Germinal center (tissue), 1 donor: ENCODE data around the gene RASA3.

ENCODE experiments used
- DNase-seq: peaks from one replicate; pipeline ENCODE4 v3.0.0; 2012; ENCODE audit warnings: mixed read lengths, low spot score

Gene RASA3

DNA sequence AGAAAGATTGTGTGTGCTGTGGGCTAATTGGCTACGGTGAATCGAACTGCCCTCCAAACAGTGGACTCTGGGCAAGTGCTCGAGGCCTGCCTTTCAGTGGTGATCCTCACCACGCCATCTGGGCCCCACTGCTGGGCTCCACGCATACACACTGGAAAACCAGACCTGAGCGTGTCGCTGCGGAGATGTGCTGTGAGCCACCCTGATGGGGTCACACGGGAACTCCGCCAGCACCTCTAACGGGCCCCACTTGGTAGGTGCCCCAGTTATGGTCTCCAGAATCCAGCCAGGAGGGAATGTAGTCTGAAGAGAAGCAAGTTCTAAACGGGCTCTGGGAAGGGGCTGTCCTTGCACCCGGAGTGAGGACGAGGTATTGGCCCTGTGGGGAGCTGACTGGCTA, 197.8 kb downstream of the RASA3 start:
- DNase-seq: no peak

DNA sequence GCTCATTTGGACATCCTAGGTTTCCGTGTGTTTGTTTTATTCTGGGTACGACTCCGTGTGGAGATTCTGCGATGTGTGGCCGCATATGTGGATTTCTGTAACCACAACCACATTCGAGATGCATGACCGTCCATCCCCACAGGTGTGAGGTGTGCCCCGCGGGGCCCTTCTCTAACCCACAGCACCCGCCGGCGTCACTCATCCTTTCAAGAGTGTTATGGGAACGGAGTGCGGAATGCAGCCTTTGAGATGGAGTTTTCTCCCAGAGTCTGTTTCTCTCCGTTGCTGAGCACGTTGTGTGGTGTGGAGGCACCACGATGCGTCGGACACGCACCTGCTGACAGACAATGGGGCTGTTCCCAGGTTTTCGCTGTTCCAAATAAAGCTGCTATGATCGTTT, 198.5 kb downstream of the RASA3 start:
- DNase-seq: no peak

DNA sequence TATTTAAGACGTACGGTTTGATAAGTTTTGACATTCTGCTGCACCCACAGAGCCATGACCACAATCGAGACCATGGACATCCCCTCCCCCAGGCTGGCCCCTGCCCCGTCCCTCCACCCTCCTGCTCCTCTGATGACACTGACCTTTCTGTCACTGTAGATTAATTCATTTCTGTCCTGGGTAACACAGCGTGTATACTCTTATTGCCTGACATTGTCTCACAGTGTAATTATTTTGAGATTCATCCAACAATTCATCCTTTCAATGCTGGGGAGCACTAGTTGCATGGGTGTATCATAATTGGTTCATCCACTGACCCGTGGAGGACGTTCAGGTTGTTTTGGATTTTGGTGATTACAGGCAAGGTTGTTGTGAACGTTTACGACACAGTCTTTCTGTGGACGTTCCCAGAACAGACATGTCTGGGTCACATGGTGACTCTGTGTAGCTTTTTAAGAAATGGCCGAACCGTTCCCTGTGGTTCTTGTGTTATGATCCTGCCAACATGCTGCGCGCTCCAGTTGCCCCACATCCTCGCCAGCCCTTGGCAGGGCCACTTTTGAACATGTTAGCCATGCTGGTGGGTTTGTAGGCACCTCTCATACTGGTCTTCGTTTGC, 200.5 kb downstream of the RASA3 start:
- no peak for DNase-seq

DNA sequence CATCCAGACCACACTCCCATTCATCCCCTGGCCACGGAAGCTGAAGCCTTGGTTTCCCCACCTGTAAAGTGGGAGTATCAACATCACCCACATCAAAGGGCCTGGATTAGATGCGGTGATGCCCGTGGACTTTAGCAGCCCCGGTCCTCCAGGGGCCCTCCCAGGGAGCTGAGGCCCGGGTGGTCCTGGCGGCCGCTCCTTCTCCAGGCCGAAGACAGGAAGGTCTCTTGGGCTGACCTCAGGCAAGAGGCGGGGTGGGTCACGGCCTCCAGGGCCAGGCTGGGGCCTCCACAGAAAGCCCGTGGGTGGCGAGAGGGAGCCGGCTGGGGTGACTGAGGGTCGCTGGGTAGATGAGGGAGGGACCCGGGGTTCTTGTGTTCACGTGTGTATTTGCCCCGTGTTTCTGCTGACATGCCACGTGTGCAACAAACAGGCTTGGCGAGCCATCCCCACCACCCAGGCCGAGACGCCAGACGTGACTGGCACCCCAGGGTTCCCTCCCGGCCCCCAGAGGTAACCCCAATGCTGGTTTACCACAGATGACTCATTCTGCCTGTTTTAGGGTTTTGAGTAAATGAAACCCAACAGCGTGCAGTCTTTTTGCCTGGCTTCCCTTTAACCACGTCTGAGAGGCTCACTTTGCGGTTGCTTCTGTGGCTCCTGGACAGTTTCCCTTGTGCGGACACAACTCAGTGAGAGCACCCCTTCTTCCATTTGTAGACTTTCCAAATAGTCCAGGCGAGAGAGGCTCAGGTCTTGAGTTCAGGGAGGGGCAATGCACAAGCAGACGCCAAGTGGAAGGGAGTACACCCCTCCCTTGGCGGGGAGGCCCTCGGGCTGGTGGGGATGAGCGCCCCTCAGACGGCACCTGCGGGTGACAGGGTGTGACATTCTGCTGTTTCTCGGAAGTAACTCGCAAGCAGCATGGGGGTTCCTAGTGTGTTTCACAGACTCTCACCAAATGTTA, 201.5 kb downstream of the RASA3 start:
- DNase-seq: no peak

DNA sequence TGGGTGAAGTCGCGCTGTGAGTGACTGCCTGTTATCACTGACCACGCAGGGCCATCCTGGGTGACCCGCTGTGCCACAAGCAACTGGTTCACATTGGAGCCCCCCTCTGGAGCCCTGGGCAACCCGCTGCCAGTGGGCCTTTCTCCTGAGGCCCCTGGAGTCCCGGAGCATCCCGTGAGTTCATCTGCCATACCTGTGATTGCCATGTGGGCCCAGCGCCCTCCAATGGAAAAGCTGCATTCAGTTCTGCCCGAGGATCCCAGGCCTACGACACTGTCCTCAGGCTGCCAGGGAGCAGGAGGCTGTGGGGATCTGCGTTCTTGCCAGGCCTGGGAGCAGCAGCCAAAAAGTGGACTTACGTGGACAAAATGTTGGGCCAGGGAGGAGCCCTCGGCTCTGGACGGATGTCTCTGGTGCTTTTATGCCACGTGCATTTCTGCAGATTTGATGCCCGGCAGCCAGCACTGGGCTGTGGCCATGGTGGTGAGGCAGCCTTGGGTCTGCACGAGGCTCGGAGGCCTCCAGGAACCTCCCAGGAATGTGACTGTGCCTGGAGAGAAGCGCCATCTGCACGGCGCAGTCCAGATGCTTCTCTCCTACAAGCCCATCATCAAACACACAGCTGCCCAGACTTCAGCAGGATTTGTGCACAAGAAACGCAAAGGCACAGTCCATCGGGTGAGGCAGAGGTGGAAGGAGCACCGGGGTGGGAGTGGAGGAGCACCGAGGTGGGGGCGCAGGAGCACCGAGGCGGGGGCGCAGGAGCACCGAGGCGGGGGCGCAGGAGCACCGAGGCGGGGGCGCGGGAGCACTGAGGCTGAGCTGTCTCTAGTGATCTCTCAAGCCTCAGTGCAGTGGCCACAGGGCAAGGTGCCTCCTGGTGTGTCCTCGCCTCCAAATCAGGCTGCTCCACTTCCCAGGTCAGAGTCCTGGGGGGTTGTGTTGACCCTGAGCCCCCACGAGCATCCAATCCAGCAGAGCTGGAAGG, 202.5 kb downstream of the RASA3 start:
- no peak for DNase-seq

DNA sequence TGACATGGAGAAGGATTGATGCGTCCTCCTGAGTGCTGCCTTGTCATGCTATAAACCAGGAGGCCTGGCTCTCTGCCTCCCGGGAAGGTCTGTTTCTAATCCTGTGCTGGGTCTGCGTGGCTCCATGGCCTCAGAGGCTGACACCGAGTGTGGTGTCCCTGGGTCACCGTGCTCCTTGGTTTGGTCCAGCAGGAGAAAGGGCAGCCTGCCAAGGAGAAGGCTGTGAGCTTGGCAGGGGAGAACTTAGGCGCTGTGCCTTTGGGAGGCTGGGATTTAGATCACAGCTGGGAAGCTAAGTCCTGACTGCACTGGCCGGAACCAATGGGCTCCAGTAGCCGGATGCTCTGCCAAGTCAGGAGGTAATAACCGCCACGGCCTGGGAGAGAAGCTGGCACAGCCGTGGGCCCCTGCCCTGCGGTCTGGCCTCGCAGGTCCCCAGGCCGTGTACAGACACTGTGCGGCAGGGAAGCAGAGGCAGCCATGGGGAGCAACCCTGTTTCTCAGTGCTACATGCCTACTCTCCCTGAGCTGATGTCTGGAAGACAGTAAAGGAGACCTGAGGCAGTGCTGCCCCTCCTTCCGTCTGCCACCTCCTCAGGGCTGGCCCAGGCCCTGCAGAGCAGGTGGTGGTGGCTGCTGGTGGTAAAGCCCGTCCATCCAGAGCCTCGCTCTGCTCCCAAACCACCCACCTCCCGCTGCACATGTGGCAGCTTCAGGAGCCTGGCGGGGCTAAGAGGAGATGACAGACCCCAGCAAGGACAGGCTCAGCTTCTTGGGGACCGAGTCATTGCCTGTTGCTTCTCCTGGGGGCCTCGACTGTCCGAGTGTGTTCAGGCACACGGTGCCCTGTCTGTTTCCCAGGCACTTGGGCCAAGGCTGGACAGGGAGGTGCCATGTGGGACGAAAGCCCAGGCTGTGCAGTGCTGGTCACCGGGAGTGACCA, 203.5 kb downstream of the RASA3 start:
- DNase-seq: no peak
